Measurements from ENCODE around the gene CR1. TPM values are rescaled to one million over a fixed set of nuclear protein-coding genes. Genes with fewer than 3 reads are reported as not detected.

CR1 gene
- total and polyA plus RNA-seq, 9 of the 15 experiments (the other 6 are each of a cell fraction or from before 2014, with no cell fraction given) = 0.07 to 0.47 (median 0.18) TPM

DNA sequence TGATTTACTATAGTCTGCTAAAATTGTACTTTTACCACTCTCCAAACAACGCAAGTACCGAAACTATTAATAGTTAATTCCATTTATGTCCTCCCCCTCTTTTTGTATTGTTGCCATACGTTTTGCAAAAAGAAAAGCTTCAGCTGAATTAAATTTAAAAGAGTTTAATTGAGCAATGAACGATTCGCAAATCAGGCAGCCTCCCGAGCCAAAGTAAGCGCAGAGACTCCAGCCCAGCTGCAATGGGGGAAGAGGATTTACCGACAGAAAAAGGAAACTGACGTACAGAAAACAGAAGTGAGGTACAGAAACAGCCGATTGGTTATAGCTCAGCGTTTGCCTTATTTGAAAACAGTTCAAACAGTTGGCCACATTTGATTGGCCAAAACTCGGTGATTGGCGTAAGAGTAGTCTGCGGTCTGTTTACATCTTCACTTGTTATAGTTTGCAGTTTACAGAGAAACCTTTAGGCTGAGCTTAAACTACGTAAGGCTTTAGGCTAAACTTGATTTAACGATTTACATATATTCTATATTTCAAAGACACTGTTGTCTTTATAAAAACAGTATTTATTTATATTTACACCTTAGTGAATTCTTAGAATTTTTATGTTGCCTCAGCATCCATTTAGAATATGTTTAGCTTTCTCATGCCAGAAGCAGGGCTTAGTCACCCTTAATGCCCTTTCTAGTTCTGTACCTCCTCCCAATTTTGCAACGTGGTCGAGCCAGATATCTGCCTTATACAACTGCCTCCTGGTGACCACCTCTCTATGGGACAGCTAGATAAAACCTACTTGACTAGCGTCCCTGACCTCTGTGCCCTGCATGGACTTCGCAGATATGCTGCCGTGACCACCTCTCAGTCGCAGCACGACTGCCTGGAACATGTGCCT is 23.8 kb downstream of the CR1 start (continued):
- TF ChIP-seq ZNF77 (CRISPR knock-in tag; IDR thresholded peaks at IDR 0.05) = no peak
- TF ChIP-seq ZNF197 (CRISPR knock-in tag; IDR thresholded peaks at IDR 0.05; ENCODE audit: low read depth) = 0 out of 2 replicates have a peak, but pooled peaks have one; percentile 5
- TF ChIP-seq, protein P1, sequence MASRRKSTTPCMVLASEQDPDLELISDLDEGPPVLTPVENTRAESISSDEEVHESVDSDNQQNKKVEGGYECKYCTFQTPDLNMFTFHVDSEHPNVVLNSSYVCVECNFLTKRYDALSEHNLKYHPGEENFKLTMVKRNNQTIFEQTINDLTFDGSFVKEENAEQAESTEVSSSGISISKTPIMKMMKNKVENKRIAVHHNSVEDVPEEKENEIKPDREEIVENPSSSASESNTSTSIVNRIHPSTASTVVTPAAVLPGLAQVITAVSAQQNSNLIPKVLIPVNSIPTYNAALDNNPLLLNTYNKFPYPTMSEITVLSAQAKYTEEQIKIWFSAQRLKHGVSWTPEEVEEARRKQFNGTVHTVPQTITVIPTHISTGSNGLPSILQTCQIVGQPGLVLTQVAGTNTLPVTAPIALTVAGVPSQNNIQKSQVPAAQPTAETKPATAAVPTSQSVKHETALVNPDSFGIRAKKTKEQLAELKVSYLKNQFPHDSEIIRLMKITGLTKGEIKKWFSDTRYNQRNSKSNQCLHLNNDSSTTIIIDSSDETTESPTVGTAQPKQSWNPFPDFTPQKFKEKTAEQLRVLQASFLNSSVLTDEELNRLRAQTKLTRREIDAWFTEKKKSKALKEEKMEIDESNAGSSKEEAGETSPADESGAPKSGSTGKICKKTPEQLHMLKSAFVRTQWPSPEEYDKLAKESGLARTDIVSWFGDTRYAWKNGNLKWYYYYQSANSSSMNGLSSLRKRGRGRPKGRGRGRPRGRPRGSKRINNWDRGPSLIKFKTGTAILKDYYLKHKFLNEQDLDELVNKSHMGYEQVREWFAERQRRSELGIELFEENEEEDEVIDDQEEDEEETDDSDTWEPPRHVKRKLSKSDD (conservative IDR thresholded peaks at IDR 0.05; ENCODE audit: low read length) = no peak
- TF ChIP-seq ADNP (tag; IDR thresholded peaks at IDR 0.05) = peak; percentile 19; the same call in 1 of the 2 replicates
- TF ChIP-seq ZNF695 (CRISPR knock-in tag; IDR thresholded peaks at IDR 0.05) = no peak
- no peak for TF ChIP-seq KAT7 (CRISPR knock-in tag; IDR thresholded peaks at IDR 0.05; ENCODE audit: borderline replicate concordance)
- peak; percentile 88 for TF ChIP-seq TARDBP (IDR thresholded peaks at IDR 0.05)
- no peak for TF ChIP-seq FIP1L1 (IDR thresholded peaks at IDR 0.05; ENCODE audit: low read depth, low read length, poor library complexity, severe bottlenecking)
- no peak for TF ChIP-seq STAG1 (CRISPR knock-in tag; IDR thresholded peaks at IDR 0.05; ENCODE audit: borderline replicate concordance)
- TF ChIP-seq ZNF444 (CRISPR knock-in tag; IDR thresholded peaks at IDR 0.05) = 0 out of 2 replicates have a peak, but pooled peaks have one; percentile 27
- peak in 1 of 2 experiments; percentile 44; a peak in 2 of 4 replicates for TF ChIP-seq MAZ (CRISPR knock-in tag; conservative IDR thresholded peaks at IDR 0.05 in 1 of 2, IDR thresholded peaks at IDR 0.05 in 1 of 2)
- TF ChIP-seq RBM25 (IDR thresholded peaks at IDR 0.05; ENCODE audit: low read depth, low read length, severe bottlenecking) = peak; percentile 91
- TF ChIP-seq, protein P2, sequence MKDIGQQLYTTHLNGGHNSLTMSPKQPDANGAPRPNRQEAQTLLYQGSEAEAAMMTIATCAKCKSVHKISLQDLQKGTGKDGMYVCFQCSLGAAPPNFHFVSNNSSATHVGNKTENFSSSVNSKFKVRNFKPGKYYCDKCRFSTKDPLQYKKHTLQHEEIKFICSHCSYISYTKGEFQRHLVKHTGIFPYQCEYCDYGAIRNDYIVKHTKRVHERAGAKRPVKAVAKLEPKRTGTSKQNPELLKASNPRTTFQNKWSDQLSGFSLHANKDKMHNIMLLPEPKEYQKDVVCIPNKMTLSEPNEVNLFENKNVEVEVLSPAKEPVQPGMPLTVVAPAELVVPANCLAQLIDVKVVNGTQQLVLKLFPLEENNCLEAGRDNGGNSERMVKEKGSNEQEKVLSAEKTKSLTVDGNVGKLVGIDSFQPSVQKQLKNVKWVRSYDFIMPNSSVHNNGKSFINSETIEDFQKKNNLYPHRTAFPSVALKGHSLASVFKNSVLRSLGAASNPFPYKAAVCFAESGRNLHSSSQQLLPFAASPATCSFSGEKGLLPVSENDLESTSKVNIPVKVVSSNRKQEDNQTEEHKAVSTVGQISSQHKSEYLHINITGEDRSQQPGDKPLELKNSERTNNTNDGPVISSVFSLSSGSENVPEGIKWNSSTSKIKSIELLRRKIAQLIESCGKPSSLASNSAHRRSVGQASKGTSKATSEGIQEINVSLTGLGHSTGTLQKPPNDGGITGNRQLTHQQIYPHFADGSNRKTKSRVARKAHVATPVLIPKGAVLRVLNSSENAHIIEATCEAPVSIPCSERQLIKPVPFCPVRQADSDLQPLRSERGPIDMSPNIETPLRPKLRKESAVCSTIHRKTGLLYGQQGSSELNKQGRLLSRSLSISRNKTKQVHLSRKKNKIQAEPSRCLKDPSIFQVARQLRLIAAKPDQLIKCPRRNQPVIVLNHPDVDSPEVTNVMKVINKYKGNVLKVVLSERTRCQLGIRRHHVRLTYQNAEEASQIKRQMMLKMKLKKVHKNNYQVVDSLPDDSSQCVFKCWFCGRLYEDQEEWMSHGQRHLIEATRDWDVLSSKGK (CRISPR knock-in tag; IDR thresholded peaks at IDR 0.05) = no peak
- TF ChIP-seq, protein P3, sequence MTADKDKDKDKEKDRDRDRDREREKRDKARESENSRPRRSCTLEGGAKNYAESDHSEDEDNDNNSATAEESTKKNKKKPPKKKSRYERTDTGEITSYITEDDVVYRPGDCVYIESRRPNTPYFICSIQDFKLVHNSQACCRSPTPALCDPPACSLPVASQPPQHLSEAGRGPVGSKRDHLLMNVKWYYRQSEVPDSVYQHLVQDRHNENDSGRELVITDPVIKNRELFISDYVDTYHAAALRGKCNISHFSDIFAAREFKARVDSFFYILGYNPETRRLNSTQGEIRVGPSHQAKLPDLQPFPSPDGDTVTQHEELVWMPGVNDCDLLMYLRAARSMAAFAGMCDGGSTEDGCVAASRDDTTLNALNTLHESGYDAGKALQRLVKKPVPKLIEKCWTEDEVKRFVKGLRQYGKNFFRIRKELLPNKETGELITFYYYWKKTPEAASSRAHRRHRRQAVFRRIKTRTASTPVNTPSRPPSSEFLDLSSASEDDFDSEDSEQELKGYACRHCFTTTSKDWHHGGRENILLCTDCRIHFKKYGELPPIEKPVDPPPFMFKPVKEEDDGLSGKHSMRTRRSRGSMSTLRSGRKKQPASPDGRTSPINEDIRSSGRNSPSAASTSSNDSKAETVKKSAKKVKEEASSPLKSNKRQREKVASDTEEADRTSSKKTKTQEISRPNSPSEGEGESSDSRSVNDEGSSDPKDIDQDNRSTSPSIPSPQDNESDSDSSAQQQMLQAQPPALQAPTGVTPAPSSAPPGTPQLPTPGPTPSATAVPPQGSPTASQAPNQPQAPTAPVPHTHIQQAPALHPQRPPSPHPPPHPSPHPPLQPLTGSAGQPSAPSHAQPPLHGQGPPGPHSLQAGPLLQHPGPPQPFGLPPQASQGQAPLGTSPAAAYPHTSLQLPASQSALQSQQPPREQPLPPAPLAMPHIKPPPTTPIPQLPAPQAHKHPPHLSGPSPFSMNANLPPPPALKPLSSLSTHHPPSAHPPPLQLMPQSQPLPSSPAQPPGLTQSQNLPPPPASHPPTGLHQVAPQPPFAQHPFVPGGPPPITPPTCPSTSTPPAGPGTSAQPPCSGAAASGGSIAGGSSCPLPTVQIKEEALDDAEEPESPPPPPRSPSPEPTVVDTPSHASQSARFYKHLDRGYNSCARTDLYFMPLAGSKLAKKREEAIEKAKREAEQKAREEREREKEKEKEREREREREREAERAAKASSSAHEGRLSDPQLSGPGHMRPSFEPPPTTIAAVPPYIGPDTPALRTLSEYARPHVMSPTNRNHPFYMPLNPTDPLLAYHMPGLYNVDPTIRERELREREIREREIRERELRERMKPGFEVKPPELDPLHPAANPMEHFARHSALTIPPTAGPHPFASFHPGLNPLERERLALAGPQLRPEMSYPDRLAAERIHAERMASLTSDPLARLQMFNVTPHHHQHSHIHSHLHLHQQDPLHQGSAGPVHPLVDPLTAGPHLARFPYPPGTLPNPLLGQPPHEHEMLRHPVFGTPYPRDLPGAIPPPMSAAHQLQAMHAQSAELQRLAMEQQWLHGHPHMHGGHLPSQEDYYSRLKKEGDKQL (CRISPR knock-in tag; IDR thresholded peaks at IDR 0.05; ENCODE audit: borderline replicate concordance) = no peak
